H1 (cell line): Measurements from ENCODE around the gene SBF2. TPM values are rescaled to one million over a fixed set of nuclear protein-coding genes. Genes with fewer than 3 reads are reported as not detected.

Experiments used
- CTCF ChIA-PET: fragments of 300-600 bp; sonication (Branson Sonifier 250); formaldehyde crosslinking; loops from one replicate; lab custom pipeline; 2021; ENCODE audit not compliant: partially characterized antibody; lab: Charles Lee
- POLR2A ChIA-PET: fragments of 300-600 bp; sonication (Branson Sonifier 250); formaldehyde crosslinking; loops from one replicate; lab custom pipeline; 2021; ENCODE audit warnings: inconsistent platforms; ENCODE audit not compliant: partially characterized antibody; lab: Charles Lee
- DNase-seq, 2 experiments: peaks; one replicate each; pipeline versions ENCODE4 v3.0.0 to v3.0.0-alpha.2; 2010 to 2022; ENCODE audit warnings: low spot score in 2 of 2, low read depth in 1 of 2, mixed read lengths in 1 of 2
- FAIRE-seq: peaks from 2 replicates; lab custom pipeline; 2011; peaks lifted over from hg19 to GRCh38; lab: Jason Lieb, UNC
- H2AFZ ChIP-seq: 2 replicates; pipeline ENCODE4 v1.8.1; 2012; ENCODE audit warnings: low read length, inconsistent platforms
- H2AK5ac ChIP-seq: 2 replicates; pipeline ENCODE4 v1.6.1; 2013; ENCODE audit warnings: low read depth, low read length
- H2BK120ac ChIP-seq: replicated peaks from 2 replicates; pipeline ENCODE3; 2013; ENCODE audit warnings: low read depth, low read length, inconsistent platforms
- H2BK12ac ChIP-seq: 2 replicates; pipeline ENCODE4 v1.6.1; 2013; ENCODE audit warnings: low read depth, low read length
- H2BK15ac ChIP-seq: 2 replicates; pipeline ENCODE4 v1.6.1; 2013; ENCODE audit warnings: low read length
- H2BK20ac ChIP-seq: 2 replicates; pipeline ENCODE4 v1.6.1; 2013; ENCODE audit warnings: low read length
- H2BK5ac ChIP-seq: 2 replicates; pipeline ENCODE4 v1.6.1; 2013; ENCODE audit warnings: low read depth, low read length
- H3K14ac ChIP-seq: 2 replicates; pipeline ENCODE4 v1.6.1; 2013; ENCODE audit warnings: inconsistent platforms; ENCODE audit not compliant: insufficient read length
- H3K18ac ChIP-seq: 2 replicates; pipeline ENCODE4 v1.6.1; 2013; ENCODE audit warnings: low read length; ENCODE audit errors: extremely low read depth
- H3K23ac ChIP-seq: 2 replicates; pipeline ENCODE4 v1.6.1; 2013; ENCODE audit warnings: inconsistent platforms; ENCODE audit not compliant: insufficient read length
- H3K23me2 ChIP-seq: 2 replicates; pipeline ENCODE4 v1.6.1; 2013; ENCODE audit warnings: low read depth, low read length
- H3K27ac ChIP-seq: 2 replicates; pipeline ENCODE4 v1.6.1; 2011; ENCODE audit warnings: low read depth, low read length, inconsistent platforms
- H3K27me3 ChIP-seq, 4 experiments: replicated peaks in 1 of 4; 1 replicate in 1 of 4; 2 replicates in 3 of 4; pipeline versions ENCODE4 v1.6.1 to v1.8.1; 2011 to 2013; ENCODE audit warnings: low read length in 3 of 4, mild to moderate bottlenecking in 3 of 4, inconsistent platforms in 2 of 4, mixed read lengths in 2 of 4, moderate library complexity in 1 of 4; ENCODE audit not compliant: control insufficient read depth in 3 of 4, insufficient read depth in 3 of 4; ENCODE audit errors: extremely low read depth in 1 of 4
- H3K36me3 ChIP-seq, 4 experiments: 2 replicates each; pipeline versions ENCODE4 v1.6.1 to v1.8.1; 2011 to 2013; ENCODE audit warnings: mild to moderate bottlenecking in 4 of 4, low read length in 3 of 4, moderate library complexity in 2 of 4, control low read depth in 1 of 4, inconsistent platforms in 1 of 4; ENCODE audit not compliant: insufficient read depth in 4 of 4, control insufficient read depth in 2 of 4
- H3K4ac ChIP-seq: replicated peaks from 2 replicates; pipeline ENCODE3; 2013; ENCODE audit warnings: low read length, low read depth, mixed read lengths, inconsistent platforms; ENCODE audit not compliant: insufficient read length
- H3K4me1 ChIP-seq, 4 experiments: replicated peaks in 1 of 4; 1 replicate in 1 of 4; 2 replicates in 3 of 4; pipeline versions ENCODE4 v1.6.1 to v1.8.1; 2011 to 2013; ENCODE audit warnings: low read length in 3 of 4, inconsistent platforms in 2 of 4, mixed read lengths in 1 of 4; ENCODE audit not compliant: insufficient read depth in 4 of 4, control insufficient read depth in 3 of 4
- H3K4me2 ChIP-seq, 2 experiments: 2 replicates each; pipeline versions ENCODE4 v1.6.1 to v1.8.1; 2011 to 2013; ENCODE audit warnings: low read depth in 2 of 2, low read length in 2 of 2, control low read depth in 1 of 2, inconsistent platforms in 1 of 2, mild to moderate bottlenecking in 1 of 2; ENCODE audit not compliant: insufficient read depth in 1 of 2
- H3K4me3 ChIP-seq, 4 experiments: fragments of 200-600, 300-600 bp in 1 of 4; sonication (generic), shearing (Covaris generic), sonication (Bioruptor Twin) in 1 of 4; 2 replicates each; pipeline versions ENCODE4 v1.5.1 to v1.8.1; 2011 to 2016; ENCODE audit warnings: low read length in 4 of 4, low read depth in 3 of 4, control low read depth in 2 of 4, inconsistent platforms in 2 of 4, mild to moderate bottlenecking in 2 of 4, mixed read lengths in 1 of 4, moderate library complexity in 1 of 4; ENCODE audit not compliant: insufficient read depth in 2 of 4; ENCODE audit errors: extremely low read depth in 1 of 4
- H3K56ac ChIP-seq: replicated peaks from 2 replicates; pipeline ENCODE3; 2013; ENCODE audit warnings: low read depth, mild to moderate bottlenecking, mixed read lengths, low read length, inconsistent platforms; ENCODE audit not compliant: insufficient read length
- H3K79me1 ChIP-seq: 2 replicates; pipeline ENCODE4 v1.6.1; 2013; ENCODE audit warnings: low read depth, low read length, control low read depth
- H3K79me2 ChIP-seq, 2 experiments: 2 replicates each; pipeline versions ENCODE4 v1.6.1 to v1.8.1; 2012 to 2013; ENCODE audit warnings: low read length in 2 of 2, mild to moderate bottlenecking in 2 of 2, inconsistent platforms in 1 of 2; ENCODE audit not compliant: insufficient read depth in 2 of 2, control insufficient read depth in 1 of 2
- H3K9ac ChIP-seq, 4 experiments: replicated peaks in 1 of 4; 1 replicate in 1 of 4; 2 replicates in 3 of 4; pipeline versions ENCODE4 v1.6.1 to v1.8.1; 2011 to 2013; ENCODE audit warnings: low read depth in 3 of 4, low read length in 3 of 4, control low read depth in 2 of 4, mild to moderate bottlenecking in 2 of 4, moderate library complexity in 2 of 4, inconsistent platforms in 1 of 4; ENCODE audit errors: extremely low read depth in 1 of 4
- H3K9me3 ChIP-seq, 2 experiments: 2 replicates each; pipeline versions ENCODE4 v1.6.1 to v1.8.1; 2012 to 2013; ENCODE audit warnings: mild to moderate bottlenecking in 2 of 2, moderate library complexity in 2 of 2, control low read depth in 1 of 2, inconsistent platforms in 1 of 2, low read depth in 1 of 2, low read length in 1 of 2, mixed read lengths in 1 of 2; ENCODE audit not compliant: insufficient read depth in 2 of 2
- H4K20me1 ChIP-seq, 2 experiments: replicated peaks in 1 of 2; 2 replicates each; pipeline versions ENCODE3 to v1.8.1; 2011 to 2013; ENCODE audit warnings: inconsistent platforms in 2 of 2, low read length in 2 of 2, mild to moderate bottlenecking in 1 of 2; ENCODE audit not compliant: insufficient read depth in 2 of 2, control insufficient read depth in 1 of 2
- H4K5ac ChIP-seq: 2 replicates; pipeline ENCODE4 v1.6.1; 2013; ENCODE audit warnings: low read length, low read depth, mixed read lengths, inconsistent platforms; ENCODE audit not compliant: insufficient read length
- H4K8ac ChIP-seq: 2 replicates; pipeline ENCODE4 v1.8.0; 2013; ENCODE audit warnings: mild to moderate bottlenecking, moderate library complexity, low read length, inconsistent platforms; ENCODE audit not compliant: insufficient read depth; ENCODE audit errors: extremely low read depth
- H4K91ac ChIP-seq: replicated peaks from 2 replicates; pipeline ENCODE3; 2013; ENCODE audit warnings: low read length, mixed read lengths, inconsistent platforms; ENCODE audit not compliant: insufficient read length
- ATF2 ChIP-seq: IDR thresholded peaks from 2 replicates; pipeline ENCODE4 v1.6.1; 2012; ENCODE audit warnings: low read length, inconsistent platforms
- CHD2 ChIP-seq: IDR thresholded peaks from 2 replicates; pipeline ENCODE4 v1.6.1; 2012; ENCODE audit warnings: low read length, improper control_type of control experiment
- EGR1 ChIP-seq: IDR thresholded peaks from 2 replicates; pipeline ENCODE4 v1.6.1; 2011; ENCODE audit warnings: low read depth, low read length, borderline replicate concordance
- GABPA ChIP-seq: IDR thresholded peaks from 2 replicates; pipeline ENCODE4 v1.6.1; 2011; ENCODE audit warnings: mild to moderate bottlenecking, low read length, moderate library complexity, borderline replicate concordance; ENCODE audit not compliant: insufficient read depth
- HDAC6 ChIP-seq: IDR thresholded peaks from one replicate; pipeline ENCODE4 v1.7.1; 2012; ENCODE audit warnings: low read depth, mild to moderate bottlenecking, inconsistent platforms, low read length, moderate library complexity
- POLR2AphosphoS5 ChIP-seq: IDR thresholded peaks from 2 replicates; pipeline ENCODE4 v1.6.1; 2011; ENCODE audit warnings: low read depth, low read length
- TBP ChIP-seq: IDR thresholded peaks from 2 replicates; pipeline ENCODE4 v1.6.1; 2011; ENCODE audit warnings: low read depth, low read length, improper control_type of control experiment
- USF2 ChIP-seq: IDR thresholded peaks from 2 replicates; pipeline ENCODE4 v1.6.1; 2011; ENCODE audit warnings: low read length, improper control_type of control experiment
- WGBS, 2 experiments: shearing (Covaris generic) in 1 of 2; methylation state at CpG; one replicate each; pipeline versions ENCODE4 v1.1.6 to v1.1.7; 2013 to 2015; ENCODE audit warnings: low lambda C conversion rate in 2 of 2, mixed read lengths in 2 of 2, inconsistent platforms in 1 of 2, low coverage in 1 of 2, missing lambda C conversion rate in 1 of 2; ENCODE audit not compliant: insufficient replicate concordance in 2 of 2, insufficient coverage in 1 of 2, insufficient read length in 1 of 2; ENCODE audit errors: extremely low coverage in 1 of 2, missing lambda C conversion rate in 1 of 2; 5-methylcytosine and 5-hydroxymethylcytosine counted together
- polyA plus RNA-seq, 7 experiments: library from polyadenylated mRNA; depleted of rRNA in 3 of 7; stranded (reverse) in 5 of 7; unstranded in 2 of 7; fragments of >200 nt in 5 of 7; fragments of 200-250 nt in 2 of 7; gene quantifications; 1 replicate in 5 of 7; 2 replicates in 1 of 7; 4 replicates in 1 of 7; pipeline versions ENCODE4 v1.2.1 to v1.2.3, GENCODE V29; 2011 to 2013; ENCODE audit warnings: missing spikeins in 2 of 7, mixed read lengths in 2 of 7
- total RNA-seq: library from RNA; stranded (reverse); fragmentation: NEBNext Ultra II Directional; extraction: Animal tissue kit (Norgen Biotek cat#: 25700); gene quantifications from 2 replicates; pipeline ENCODE4 v1.2.1, GENCODE V29; 2021
- TF ChIP-seq, protein P1 (sequence below): IDR thresholded peaks from 2 replicates; pipeline ENCODE4 v1.6.1; 2012; ENCODE audit warnings: inconsistent platforms
- TF ChIP-seq, protein P2 (sequence below): IDR thresholded peaks from 2 replicates; pipeline ENCODE4 v1.6.1; 2011; ENCODE audit warnings: low read depth, mild to moderate bottlenecking, low read length; ENCODE audit not compliant: insufficient read depth

The SBF2 gene
- total and polyA plus RNA-seq, 2 of the 8 experiments (the other 6 are each of a cell fraction or from before 2014, with no cell fraction given), result 36.7 to 50.5 TPM

- 96% methylated on average over 4 of the region's 4 CpGs; no CpG with 5 or more reads in 1 of the 2 experiments for WGBS, 2 experiments
- ChIA-PET POLR2A (interaction anchor here (1.5 kb wide), 1 partner anchor 15 kb away, joined by 5 read pairs; no protein-coding TSS in a partner anchor), CTCF (interaction anchor here (1.8 kb wide), 1 partner anchor 15 kb away, joined by 6 read pairs; no protein-coding TSS in a partner anchor)
- H3K18ac ChIP-seq, result no peak overlapping the region
- H2BK5ac ChIP-seq, result no peak overlapping the region
- H2AK5ac ChIP-seq, result no peak overlapping the region
- H3K56ac ChIP-seq, result no peak overlapping the region
- H4K8ac ChIP-seq, result no peak overlapping the region
- H2BK12ac ChIP-seq, result no peak overlapping the region
- no peak overlapping the region for H2BK15ac ChIP-seq
- H2BK120ac ChIP-seq, result no peak overlapping the region
- H3K4me2 ChIP-seq, result no peak overlapping the region
- peaks cover 3 to 32% (median 21%) of the 10 kb centered on the region in 4 experiments for H3K36me3 ChIP-seq
- no peak overlapping the region for H2BK20ac ChIP-seq
- H4K20me1 ChIP-seq, result peaks cover 0 to 2% of the 10 kb centered on the region in 2 experiments
- no peak for FAIRE-seq
- H3K27me3 ChIP-seq, result no peaks in the 10 kb centered on the region
- no peak overlapping the region for H3K4me3 ChIP-seq
- no peak overlapping the region for H3K27ac ChIP-seq
- H4K5ac ChIP-seq, result no peak overlapping the region
- H3K79me2 ChIP-seq, result no peaks in the 10 kb centered on the region
- no peak overlapping the region for H3K4ac ChIP-seq
- no peak overlapping the region for H2AFZ ChIP-seq
- no peak for DNase-seq
- peaks cover 0 to 10% (median 4%) of the 10 kb centered on the region in 4 experiments; a peak in 5 of 7 replicates for H3K4me1 ChIP-seq
- no peak overlapping the region for H3K23ac ChIP-seq
- TF ChIP-seq CHD2, result no peak
- no peak for TF ChIP-seq POLR2AphosphoS5
- no peak for TF ChIP-seq USF2
- no peak for TF ChIP-seq GABPA
- TF ChIP-seq, protein P1, sequence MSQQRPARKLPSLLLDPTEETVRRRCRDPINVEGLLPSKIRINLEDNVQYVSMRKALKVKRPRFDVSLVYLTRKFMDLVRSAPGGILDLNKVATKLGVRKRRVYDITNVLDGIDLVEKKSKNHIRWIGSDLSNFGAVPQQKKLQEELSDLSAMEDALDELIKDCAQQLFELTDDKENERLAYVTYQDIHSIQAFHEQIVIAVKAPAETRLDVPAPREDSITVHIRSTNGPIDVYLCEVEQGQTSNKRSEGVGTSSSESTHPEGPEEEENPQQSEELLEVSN, result no peak
- TF ChIP-seq ATF2, result no peak
- no peak for TF ChIP-seq TBP
- TF ChIP-seq EGR1, result no peak
- TF ChIP-seq, protein P2, sequence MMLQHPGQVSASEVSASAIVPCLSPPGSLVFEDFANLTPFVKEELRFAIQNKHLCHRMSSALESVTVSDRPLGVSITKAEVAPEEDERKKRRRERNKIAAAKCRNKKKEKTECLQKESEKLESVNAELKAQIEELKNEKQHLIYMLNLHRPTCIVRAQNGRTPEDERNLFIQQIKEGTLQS, result no peak
- no peak for TF ChIP-seq HDAC6
- H3K79me1 ChIP-seq, result no peaks in the 10 kb centered on the region
- H3K14ac ChIP-seq, result no peak overlapping the region
- H3K9ac ChIP-seq, result no peak overlapping the region
- no peak overlapping the region for H4K91ac ChIP-seq
- H3K23me2 ChIP-seq, result no peaks in the 10 kb centered on the region
- no peaks in the 10 kb centered on the region for H3K9me3 ChIP-seq
Observed at GRCh38 chr11:9780929-9781328, 513.1 kb downstream of the SBF2 start.
